GM18858 (cell line): ENCODE measurements around the gene UNC13B.
"Not testable (repeated sequence)": the region's sequence is repeated elsewhere in the genome, so short reads cannot be mapped to it uniquely, and the experiment has no call there.

ENCODE experiments used
- ATAC-seq: cut with Tn5 transposase; IDR thresholded peaks from one replicate; pipeline ENCODE4 v1.9.1; 2021; ENCODE audit not compliant: unreplicated experiment

The UNC13B gene

DNA sequence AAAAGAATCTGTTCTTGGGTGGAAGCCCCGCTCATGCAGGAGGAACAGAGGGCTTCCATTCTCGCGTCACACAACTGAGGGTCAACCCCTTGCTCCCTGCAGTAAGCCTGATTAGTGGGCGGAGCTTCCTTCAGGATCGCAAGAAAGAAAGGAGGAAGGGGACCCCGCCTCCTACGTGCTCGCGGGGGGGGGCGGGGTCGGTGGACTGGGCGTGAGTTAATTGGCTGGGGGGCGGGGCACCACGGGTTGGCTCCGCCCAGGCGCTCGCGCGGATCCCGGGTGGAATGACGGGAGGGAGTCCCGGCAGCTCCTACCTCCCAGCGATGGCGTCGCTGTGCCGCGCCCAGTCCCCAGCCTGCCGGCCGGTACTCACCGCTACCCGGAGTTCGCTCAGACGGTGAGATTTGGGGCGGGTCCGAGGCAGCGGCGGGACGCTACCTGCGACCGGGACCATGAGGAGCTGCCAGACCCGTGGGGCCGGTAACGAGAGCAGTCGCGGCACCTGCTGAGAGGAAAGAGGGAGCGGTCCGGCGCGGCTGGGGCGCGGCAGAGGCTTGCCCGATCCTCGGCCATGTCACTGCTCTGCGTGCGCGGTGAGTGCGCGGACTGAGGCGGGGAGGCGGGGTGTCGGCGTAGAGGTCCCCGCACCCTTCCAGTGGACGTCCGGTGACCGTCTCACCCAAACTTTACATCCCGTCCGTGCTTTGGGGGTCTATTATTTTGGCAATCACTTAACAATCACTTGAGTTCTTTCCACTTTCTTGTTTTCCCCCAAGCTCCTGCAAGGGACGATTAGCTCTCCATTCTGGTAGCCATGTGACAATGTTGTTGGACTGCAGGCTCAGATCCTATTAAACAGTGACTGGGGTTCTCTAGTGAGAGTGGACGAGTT is at the start of gene UNC13B:
Gene UNC13B, plus strand, starts transcription at position 297 of the 892 bp plus-strand sequence. Its CDS starts 275 bp downstream, at position 572.
- ATAC-seq: no peak

GRCh38 chr9:35112257-35113020 is 49.4 kb upstream of the UNC13B start:
- no peak for ATAC-seq

DNA sequence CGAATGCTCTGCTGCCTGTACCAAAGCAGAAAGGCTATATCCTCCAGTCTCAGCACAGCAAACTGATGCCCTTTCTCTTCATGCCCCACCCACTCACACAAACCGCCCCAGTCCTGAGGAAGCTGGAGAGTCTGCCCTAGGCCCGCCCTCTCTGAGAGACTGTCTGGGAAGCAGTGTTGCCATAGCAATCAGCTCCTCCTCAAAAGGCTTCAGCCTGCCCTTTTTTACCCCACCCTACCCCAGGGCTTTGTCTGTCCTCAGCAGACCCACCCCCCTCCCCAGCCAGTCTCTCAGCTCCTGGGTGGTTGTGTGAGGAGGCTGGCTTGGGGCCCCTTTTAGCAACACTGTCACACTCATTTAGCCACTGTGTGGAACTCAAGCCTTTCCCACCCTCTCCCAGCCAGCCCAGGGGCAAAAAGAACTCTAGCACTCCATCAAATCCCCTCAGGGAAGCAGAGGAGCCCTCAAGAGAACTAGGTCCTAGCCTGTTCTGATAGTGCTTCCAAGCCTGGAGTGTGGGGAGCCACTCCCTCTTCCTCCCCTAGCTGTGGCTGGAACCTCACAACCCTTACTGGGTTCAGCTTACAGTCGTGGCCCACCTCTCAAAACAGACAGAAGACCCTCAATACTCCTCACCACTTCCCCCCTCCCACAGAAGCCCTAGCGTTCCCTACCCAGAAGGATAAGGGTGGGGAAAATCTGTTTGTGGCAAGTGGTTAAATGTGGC is 47.5 kb upstream of the UNC13B start:
- no peak for ATAC-seq

DNA sequence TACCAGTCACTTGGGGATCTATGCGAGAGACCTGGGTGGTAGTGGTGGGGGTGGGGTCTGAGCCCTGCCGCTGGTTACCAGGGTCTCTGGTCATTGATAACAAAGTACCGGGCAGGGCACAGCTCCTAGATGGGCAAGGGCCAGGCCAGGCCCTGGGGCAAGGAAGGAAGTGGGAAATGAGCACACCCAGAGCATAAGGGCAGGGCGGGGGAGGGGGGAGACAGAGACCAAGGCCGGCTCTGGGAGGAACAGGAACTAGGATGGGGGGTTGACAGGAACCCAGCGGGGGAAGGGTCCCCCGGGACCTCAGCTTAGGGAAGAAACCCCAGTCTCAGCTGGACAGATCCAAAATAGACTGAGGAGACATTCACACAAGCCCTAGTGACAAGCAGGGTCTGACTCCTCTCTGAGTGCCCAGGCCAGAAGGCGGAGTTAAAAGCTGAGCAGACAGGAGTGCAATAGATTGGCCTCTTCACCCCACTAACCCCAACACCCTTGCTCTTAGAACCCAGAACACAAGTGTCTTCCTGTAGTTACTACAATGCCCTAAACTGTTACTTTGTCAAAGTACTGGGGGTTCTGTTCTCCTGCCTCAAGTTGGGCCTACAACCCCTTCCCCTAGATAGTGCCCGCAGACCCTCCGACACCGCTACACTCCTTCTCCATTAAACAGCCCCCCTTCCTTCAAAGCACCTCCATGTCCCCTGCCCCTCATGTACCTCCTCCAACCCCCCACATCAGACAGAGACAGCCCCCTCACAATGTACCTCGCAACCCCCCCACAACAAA is 46.8 kb upstream of the UNC13B start:
- no peak for ATAC-seq

DNA sequence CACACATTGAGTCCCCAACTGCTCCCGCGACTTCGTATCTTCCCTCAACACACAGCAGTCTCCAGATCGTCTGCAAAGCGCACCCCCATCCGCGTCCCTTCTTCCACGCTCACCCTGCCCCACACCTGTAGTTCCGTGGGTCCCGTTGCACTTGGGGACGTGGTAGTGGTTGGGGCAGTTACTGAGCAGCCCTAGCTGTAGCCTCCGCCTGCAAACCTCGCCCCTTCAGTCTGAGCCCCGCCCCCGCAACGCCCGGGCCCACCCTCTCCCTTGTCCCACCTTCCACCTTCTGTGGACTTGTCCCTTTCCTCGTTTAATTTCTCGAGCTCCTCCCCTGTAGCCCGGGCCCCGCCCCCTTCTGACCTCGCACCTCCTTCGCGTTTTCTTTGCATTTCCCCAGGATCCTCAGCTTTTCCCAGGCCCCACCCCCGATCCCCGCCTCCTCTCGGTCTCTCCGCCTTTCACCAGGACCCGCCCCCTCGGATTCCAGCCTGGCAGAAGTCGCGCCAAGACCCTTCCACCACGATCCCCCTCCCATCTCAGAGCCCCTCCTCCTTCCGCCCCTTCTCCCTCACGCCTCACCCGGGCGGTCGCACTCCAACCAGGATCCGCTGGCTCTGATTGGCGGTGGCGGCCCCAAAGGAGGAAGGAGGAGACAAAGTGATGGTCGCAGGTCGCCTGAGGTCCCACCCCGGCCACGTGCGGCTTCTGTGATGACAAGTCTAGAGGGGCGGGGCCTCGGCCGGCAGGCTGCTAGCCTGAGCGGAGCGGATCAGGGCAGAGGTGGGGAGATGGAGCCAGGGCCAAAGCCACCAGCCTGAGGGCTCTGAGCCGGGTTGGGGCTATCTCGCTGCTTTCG is 45.9 kb upstream of the UNC13B start, which contains the start of gene ATOSB:
Gene ATOSB, minus strand, starts transcription at position 183 of the 859 bp plus-strand sequence. CDS start 7,588 bp downstream, outside the sequence.
- ATAC-seq: peak; percentile 43

DNA sequence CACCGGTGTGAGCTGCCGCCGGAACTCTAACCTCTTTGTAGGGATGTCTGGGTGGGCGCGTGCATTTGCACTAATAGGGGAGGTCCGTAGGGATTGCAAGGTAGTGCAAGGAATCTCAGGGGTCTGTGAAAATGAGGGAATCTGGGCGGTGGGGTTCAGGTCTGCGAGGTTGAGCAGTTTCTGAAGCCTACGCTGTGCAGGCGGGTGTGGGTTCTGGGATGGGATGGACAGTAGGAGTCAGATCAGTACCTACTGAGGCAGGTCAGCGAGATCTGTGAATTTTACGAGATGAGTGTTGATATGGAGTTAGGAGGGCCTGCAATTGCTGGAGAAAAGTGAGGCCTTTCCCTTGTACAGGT is 45.3 kb upstream of the UNC13B start:
- no peak for ATAC-seq

DNA sequence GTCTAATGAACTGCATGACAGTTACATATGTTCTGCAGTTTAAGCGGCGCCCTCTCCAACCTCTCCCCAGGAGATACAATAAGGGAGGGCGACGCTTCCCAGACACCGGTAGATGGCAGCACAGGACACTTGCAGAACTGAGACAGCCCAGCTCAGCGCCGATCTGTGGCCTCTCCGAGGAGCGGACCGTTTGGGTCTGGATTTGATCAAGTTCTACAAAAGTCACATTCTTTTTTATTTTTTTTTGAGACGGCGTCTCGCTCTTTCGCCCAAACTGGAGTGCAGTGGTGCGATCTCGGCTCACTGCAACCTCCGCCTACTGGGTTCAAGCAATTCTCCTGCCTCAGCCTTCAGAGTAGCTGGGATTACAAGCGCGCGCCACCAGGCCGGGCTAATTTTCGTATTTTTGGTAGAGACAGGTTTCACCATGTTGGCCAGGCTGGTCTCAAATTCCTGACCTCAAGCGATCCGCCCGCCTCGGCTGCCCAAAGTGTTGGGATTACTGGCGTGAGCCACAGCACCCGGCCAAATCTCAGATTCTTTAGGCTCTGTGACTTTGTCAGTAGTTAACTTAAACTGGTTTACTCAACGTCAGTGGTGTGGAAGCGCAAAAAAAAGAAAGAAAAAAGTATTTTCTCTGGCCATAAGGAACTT is 44.8 kb upstream of the UNC13B start:
- peak; percentile 41 for ATAC-seq

DNA sequence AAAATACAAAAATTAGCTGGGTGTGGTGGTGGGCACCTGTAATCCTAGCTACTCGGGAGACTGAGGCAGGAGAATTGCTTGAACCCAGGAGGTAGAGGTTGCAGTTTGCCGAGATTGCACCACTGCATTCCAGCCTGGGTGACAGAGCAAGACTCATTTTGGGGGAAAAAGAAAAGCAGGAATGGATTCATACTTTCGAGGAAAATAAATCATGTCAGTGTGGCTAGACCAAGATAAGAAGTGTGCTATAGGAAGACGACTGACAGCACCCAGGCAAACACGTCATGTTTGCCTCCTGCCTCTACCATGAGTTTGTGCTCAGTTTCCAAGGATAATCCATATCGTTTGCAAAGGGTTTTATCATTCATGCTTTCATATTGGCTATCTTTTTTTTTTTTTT is 26.9 kb upstream of the UNC13B start:
- no peak for ATAC-seq

DNA sequence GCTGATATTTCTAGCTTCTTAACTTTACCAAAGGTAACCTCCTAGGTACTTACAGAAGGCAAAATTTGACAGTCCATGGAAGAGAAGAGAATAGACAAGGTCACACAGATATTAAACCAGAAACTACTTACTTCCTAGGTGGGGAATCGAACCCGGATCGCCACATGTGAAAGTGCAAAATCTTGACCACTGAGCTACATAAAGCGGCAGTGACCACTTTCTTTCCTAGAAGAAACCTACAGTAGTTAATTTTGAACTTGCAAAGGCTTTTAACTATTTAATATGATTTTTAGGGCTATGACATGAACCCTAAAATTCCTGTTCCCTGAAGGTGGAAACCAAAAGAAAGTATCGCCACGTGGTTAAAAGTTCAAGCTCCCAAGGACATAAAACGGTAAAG is 25.8 kb upstream of the UNC13B start:
- ATAC-seq: no peak

GRCh38 chr9:35136866-35137265 is 24.9 kb upstream of the UNC13B start:
- ATAC-seq: no peak

DNA sequence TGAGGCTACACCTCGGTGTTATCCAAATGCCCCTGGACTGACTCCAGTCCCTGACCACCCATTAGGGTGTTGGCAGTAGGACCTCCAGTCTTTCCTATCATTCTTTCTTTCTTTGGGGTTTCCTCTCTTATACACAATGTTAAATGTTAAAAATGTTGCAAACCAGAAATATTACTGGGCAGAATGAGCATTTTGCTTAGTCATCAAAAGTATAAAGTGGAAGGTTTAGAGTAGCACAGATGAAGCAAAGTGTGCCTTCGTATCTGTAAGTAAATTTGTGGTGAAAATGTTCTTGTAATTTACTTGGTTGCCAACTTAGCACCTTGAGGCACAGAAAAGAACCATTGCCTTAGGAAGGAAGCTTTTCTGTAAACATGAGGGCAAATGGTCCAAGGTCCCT is 21.7 kb upstream of the UNC13B start:
- ATAC-seq: no peak

DNA sequence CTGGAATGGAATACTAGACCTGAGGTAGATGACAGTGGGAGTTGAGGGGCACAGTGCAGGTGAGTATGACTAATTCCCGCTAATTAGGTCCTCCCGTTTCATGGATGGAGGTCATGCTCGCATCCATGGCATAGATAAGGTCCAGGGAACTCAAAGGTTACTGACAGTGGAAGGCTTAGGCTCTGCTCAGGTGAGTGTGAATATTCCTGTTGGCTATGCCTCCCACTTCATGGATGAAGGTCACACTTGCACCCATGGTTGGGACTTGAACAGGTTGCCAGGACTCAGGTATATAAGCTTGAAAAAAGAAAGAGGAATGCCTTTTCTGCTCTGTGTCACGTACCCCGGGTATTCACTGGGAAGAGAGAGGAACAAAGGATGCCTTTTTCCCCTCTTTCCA is 19.8 kb upstream of the UNC13B start:
- ATAC-seq: no peak

DNA sequence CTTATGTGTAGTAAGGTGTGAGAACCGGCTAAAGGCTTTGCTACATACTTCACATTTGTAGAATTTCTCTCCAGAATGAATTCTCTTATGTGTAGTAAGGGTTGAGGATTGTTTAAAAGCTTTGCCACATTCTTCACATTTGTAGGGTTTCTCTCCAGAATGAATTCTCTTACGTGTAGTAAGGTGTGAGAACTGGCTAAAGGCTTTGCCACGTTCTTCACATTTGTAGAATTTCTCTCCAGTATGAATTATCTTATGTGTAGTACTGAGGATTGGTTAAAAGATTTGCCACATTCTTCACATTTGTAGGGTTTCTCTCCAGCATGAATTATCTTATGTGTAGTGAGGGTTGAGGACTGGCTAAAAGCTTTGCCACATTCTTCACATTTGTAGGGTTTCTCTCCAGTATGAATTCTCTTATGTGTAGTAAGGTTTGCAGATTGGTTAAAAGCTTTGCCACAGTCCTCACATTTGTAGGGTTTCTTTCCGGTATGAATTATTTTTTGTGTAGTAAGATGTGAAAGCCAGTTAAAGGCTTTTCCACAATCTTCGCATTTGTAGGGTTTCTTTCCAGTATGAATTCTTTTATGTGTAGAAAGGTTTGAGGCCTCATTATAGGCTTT is 13.8 kb upstream of the UNC13B start:
- ATAC-seq: not testable (repeated sequence)

DNA sequence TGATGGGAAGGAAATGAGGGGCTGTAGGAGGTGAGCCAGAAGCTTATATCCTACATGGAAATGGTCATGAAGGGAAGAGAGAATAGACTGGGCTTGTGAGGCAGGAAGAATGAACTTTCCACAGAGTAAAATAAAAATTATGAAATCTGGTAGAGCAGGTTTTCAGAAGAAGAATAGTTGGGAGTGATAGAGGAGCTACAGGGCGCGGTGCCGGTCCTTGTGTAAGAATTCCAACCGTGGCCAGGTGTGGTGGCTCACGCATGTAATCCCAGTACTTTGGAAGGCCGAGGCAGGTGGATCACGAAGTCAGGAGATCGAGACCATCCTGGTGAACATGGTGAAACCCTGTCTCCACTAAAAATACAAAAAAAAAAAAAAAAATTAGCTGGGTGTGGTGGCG is 8.9 kb upstream of the UNC13B start:
- no peak for ATAC-seq

GRCh38 chr9:35156781-35157180 is 5.0 kb upstream of the UNC13B start:
- no peak for ATAC-seq

GRCh38 chr9:35157836-35158235 is 4.0 kb upstream of the UNC13B start:
- not testable (repeated sequence) for ATAC-seq

DNA sequence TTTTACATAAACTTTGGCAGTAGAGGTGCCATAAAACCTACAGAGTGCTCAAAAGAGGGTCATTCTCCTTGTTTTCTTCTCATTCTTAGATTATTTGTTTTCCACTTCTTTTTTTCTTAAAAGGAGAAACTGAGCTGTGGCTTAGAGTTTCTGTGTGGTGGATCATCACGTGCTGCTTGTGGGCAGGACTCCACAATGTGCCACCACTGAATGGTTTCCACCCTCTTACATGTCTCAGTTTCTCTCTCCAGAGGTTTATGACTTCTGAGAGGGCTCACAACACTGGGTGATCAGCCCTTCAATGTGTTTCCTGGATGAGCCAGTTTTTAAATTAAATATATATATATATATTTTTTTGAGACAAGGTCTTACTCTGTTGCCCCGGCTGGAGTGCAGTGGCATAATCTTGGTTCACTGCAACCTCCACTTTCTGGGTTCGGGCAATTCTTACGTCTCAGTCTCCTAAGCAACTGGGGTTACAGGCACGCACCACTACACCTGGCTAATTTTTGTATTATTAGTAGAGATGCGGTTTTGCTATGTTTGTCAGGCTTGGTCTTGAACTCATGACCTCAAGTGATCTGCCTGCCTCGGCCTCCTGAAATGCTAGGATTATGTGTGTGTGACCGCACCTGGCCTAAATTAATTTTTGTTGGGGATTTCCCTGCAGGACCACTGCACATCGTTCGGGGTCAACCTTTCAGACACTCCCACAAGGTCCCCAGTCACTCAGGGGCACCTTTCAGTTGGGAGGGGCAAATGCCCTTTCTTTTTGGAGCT is 3.1 kb upstream of the UNC13B start:
- no peak for ATAC-seq
